Globus pallidus (tissue), 1 donor: ENCODE measurements around the gene TSPAN2.

ENCODE experiments used
- DNase-seq: peaks from one replicate; pipeline ENCODE4 v3.0.0-alpha.2; 2015; ENCODE audit warnings: low spot score

TSPAN2 gene

DNA sequence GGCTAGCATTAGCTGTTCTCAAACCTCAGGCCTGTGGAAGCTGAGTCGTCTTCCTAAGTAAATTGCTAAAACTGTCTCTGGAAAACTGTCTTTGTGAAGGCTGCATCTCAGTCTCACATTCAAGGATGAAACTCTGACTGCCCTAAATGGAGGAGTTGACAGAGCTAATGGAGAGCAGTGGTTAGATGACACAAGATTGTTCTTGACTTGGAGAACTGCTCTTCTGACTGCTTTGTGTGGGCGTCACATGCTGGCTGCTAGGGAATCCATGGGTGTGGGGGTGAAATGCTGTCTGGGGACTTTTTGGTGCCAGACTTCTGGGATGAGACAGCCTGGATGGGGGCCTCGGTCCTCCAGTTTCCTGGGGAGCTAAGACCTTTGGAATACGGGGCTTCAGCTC lies 24.5 kb upstream of the TSPAN2 start:
- DNase-seq, result no peak

DNA sequence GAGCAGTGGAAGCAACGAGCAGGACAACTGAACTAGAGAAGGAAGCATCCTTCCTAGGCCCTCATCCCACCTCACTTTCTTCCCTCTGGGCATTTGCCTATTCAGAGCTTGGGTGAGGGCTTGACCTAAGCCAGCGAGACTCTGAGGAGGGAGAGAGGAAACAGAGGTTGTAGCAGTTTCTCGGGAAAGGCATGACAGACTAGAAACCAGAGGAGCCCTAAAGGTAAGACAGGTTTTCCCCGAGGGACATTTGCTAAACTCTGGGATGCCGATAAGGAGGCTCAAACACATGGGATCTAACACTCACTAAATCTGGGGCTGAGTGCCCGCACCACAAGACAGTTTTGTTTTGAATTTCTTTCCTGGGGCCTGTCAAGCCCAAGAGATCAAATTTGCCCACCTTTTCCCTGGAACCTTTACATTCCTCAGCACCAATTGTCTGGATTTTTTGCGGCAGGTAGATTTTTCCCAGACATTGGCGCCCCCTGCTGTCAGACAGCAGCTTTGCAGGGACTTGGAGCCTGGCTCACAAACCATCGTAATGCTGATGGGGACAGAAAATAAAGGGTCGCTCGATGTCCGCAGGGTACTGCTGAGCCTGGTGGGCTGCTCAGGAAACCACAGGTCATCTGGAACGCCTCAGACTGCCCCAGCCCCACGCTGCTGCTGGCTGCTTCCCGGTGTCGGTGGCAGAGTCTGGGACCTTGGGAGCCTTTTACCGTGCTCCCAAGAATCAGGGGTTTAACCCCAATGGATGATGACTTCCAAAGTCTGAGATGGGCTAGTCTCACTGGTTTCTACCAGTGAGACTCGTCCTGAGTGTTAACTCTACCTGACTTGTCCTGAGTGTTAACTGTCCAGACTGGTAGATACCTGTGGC lies 23.4 kb upstream of the TSPAN2 start:
- DNase-seq, result no peak

DNA sequence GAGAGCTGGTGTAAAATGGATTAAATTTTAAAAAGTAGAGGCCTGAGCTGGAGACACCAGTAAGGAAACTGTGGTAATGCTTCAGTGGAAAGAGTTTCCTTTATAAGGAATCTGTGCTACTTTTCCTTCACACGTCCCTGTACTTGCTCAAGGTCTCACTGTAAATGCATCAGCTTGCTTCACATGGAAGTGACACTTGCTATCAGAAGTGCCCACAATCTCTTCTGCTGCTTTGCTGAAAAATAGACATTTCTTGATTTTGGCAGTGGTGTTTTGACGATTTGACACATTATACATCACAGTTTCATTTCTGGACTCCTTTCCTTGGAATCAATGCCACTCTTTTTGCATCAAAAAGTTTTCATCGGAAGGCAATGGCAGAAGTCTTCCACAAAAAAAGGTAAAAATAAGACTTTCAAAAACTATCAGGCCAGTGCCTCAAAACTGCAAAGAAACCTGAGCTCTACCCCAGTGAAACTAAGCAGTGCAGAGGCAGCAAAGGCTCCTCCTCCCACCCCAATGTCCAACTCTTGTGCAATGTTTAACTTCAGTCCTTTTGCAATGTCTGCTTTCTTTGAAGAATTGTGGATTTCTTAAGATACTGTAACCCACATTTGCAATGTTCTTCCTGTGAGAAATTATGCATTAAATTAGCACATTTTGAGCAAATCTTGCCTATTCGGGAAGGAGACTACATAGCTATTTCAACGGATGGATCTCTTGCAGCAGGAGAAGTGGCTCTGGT lies 18.4 kb upstream of the TSPAN2 start:
- DNase-seq, result no peak

DNA sequence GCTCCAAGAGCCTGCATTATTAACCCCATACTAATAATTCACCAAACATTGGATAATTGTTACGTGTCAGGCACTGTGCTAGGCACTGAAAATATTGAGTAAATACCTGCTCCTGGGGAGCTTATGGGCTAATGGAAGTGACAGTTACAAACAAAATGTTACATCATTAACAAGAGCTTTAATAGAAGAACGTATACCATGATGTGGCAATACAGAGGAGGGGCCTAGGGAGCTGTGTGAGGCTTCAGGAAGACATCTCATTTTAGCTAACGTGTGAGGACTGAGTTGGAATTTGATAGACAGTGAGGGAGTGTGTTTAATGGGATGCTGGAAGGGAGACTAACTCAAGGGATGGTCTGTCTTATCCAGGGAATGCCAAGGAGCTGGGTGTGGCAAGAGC lies 16.5 kb upstream of the TSPAN2 start:
- DNase-seq, result no peak

DNA sequence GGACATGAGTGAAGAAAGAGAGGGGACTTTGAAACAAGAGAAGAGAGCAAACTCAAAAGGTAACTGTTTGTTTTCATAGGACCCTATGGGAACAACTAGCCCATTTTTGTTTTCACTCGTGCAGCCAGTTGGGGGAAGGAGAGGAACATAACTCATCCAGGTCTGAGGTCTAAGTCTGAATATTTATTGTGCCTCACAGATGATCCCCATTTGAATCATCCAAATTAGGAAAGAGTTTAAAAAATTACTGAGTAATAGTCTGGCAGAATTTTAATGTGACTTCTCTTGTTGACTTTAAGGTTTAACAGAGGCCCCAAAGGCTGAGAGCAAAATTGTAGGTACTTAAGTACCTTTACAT lies 10.4 kb upstream of the TSPAN2 start:
- no peak for DNase-seq

DNA sequence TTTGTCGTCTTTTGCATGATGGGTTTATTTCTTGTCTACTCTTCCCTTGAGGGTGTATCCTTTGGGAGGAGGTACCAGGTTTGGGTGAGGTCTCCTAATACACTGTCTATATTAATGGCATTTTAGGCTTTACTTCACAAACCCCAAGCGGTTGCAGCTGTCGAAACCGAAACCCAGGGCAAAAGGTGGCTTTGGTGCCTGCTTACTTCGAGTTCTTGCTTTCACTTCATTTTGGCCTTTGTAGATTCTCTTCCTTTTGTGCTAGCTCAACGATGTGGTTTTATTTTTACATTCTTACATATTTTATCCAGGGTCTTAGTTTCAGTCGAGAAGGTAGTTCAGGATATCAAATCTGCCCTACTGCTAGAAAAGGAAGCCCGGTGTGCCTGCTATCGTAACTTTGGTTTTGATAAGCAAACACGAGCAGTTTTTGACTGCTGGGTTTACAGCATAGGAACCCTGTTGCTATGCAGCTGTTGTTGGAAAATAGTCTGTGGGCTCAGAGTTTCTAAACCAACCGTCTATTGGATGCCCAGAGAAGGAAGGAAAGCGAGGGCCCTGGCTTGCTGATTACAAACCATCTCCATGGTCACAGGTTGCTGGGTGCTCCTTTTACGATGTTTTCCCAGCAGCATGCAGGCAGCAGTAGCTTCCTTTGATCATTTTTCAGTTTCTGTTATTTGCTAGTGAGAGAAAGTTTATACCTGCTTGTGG lies 9.8 kb upstream of the TSPAN2 start:
- no peak for DNase-seq

DNA sequence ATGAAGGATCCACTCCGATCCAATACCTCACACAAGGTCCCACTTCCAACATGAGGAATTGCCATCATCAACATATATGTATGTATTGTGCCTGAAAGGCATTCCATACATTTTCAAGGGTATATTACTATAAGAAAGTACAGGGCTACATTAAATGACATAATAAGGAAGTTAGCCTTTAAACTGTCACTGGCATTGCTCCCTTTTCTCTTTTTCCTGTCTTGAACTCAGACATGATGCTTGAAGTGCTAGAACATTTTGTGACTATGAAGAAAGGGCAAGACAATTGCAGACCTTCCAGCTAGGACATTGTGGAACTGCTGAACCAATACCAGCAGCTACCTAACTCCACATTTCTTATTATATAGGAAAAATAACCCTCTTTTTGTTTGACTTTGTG lies 2.9 kb upstream of the TSPAN2 start:
- DNase-seq, result no peak

DNA sequence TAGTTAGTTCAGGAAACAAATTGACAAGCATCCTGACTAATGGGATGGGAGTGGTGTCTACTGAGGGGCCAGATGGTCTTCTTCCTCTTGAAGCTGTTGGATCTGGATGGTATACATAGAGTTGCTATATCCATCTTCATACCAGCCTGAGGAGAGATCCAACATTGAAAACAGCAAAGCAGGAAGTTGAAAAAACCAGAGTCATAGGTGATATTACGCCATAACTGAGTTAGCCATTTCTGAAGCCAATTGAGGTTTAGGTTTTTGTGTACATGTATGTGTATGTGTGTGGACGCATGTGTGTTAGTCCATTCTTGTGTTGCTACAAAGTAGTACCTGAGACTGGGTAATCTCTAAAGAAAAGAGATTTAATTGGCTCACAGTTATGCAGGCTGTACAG lies 2.3 kb upstream of the TSPAN2 start:
- no peak for DNase-seq

DNA sequence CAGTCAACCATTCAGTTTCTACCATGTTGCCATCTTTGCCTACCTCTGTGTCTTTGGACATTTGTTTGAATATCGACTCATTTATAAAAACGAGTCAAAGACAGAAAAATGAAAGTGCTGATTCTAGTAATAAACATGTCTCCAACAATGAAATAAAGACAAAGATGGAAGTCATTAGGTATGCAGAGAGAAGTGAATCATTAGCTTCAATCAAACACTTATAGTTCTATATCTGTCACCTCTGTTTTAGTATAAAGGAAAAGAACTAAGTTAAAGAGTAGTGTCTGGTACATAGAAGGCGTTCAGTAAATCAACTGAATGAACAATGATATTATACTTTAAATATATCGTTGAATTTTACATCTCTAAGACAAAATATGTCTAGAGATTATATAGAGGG lies 1.7 kb upstream of the TSPAN2 start:
- DNase-seq, result no peak

DNA sequence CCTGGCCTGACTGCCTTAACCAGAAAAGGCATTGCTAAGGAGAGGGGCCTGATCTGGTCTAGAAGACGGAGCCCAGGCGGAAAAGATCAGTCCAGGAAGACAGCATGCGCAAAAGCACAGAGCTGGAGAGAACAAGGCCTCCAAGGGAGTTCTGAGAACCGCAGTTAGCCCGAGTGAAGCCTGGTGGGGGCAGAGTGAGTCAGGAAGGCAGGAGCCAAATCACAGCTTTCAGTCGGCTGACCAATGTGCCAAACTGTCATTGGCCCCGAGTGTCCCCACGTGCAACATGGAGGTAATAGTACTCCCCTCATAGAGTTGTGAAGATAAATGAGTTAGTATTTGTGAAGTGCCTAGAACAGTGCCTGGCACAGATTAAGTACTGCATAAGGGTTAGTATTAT lies 1.2 kb upstream of the TSPAN2 start:
- DNase-seq, result no peak

DNA sequence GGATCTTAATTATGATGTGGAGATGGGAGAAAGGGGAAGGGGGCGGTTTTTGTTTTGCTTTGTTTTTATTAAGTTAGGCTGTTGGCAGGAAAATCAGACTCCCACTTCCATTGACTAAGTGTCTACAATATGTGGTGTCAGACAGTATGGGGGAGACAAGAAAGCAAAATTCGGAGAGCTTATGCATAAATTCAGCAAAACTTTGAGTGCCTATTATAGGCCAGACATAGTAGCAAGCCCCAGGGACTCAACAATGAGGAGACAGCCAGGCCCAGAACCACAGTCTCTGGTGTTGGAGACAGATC lies 835 bp upstream of the TSPAN2 start:
- no peak for DNase-seq

DNA sequence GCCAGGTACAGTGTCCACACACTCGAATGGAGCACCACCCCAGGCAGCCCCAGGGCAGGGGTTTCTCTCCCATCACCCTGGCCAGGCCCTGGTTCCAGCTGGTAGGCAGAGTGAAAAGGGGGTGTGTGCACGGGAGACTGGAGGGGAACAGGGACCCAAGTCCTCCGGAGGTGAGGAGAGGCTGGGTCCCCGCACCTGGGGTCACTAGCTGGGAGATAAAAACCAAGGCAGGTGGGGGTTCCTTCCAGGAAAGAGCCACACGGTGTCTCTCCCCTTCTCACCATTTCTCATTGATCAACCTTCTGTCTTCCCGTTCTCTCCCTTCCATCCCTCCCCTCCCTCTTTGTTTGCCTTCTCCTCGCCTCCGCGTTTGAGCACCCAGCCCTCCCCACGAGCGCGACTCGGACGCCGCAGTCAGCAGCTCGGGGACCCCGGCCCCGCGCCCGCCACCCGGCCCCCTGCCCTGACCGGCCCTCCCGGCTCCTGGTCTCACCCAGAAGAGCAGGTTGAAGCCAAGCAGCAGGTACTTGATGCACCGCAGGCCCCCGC lies 358 bp downstream of the TSPAN2 start:
- DNase-seq, result no peak

DNA sequence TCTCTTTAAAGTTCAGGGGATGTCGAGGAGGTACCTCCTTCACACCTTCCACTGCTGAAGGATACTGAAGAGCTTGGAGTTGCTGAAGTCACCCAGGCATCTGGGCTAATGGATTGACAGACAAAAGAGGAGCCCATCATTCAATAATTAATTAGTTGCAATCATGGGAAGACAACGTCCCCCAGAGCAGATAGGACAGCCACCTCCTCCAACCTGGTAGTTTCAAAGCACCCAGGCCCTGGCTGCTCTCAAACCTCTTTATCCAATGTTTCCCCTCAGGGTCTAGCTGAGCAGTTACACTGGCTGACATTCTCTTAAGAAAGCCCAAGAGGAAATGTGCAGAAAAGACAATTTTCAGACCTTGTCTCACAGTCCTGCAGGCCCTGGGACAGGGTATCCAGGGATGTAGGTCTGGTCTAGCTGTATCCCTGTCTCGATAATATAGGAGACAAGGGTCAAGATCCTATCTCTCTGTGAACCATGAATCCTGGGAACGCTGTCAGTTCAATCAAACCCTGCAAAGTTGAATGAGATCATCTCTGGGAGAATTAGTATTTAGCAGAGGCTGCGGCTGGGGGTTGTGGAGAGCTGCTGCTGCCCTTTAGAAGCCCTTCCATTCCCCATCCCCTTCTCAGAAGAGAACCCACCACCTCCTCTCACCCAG lies 1.1 kb downstream of the TSPAN2 start:
- DNase-seq, result no peak

DNA sequence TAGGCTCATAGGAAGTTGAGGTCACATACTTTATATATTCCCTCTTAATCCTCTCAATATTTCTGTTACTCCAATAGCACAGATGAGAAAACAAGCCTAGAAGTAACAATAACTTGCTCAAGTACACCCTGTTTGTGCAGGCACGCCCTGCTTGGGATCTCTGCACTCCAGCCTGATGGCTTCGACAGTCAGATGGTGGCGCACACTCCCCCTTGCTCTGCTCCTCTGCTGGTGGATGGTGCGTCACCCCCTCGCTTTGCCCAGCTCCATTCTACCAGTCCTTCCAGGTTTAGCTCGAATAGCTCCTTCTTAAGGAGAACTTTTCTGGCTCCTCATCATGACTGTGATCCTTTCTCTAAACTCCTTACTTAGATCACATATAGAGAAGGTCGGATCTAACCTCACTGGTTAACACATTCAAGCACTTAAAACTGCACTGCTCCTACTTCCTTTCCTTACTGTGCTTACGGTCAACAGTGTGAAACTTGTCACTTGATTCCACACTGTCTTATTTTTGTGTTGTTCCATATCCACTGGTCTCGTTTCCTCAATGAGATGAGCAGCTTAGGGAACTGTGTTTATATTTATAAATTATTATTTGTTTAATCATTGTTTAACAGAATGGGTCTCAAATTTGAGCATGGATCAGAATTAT lies 3.0 kb downstream of the TSPAN2 start:
- no peak for DNase-seq

DNA sequence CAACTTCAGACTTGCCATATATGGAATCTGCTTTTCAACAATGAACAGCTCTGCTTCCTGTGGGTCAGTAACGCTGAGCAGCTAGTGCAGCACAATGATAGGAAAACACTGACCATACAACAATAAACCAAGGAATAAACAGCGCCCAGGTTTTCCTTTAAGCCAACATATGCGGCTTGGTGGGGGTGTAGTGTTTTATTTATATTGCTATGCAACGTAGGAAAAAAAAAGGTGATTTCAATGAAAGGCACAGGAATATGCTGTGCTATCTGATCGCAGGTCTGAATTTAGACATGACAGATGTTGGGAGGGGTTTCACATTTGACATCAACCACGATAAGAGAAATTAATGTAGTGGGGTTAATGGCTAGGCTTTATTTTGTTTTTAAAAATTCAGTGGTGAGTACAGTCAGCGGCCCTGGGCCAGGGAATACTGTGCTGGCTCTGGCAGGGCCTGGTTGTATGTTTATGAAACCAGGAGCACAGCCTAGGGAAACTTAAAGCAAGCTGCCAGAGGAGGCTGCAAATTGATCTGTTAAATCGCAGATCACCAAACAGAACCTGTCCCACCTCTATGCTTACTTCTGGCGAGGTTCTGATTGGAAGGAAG lies 4.3 kb downstream of the TSPAN2 start:
- DNase-seq, result no peak

DNA sequence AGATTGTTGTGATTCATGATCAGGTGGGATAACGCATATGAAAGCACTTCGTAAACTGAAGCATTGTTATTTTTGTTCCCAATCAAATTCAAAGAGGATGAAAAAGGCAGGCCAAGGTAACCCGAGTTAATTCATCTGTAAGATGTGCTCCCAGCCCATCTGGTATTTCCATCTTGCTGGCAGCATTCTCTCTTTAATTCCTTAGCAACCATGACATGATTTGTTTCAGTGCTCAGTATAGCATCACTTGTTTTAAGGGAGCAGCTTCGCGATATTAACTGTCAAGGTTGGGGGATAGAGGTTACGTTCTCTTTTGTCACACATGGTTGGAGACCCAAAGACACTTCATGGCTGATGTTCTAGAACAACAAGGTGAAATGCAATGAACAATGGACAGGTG lies 6.4 kb downstream of the TSPAN2 start:
- DNase-seq, result no peak

DNA sequence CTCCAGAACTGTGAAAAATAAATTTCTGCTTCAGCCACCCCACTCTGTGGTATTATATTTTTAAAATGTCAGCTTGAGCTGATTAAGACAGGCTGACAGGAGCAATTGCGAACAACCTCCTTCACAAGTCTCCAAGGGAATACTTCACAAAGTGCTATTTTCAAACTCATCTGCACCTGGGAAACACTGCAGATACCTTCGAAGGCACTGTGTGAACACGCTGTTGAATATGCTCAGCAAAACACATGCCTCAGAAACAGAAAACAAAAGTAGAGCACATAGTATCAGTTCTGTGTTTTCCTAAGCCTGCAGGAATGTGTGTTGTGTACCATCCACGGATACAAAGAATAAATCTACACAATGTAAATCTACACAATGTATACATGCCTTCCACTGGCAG lies 10.6 kb downstream of the TSPAN2 start:
- DNase-seq, result no peak

DNA sequence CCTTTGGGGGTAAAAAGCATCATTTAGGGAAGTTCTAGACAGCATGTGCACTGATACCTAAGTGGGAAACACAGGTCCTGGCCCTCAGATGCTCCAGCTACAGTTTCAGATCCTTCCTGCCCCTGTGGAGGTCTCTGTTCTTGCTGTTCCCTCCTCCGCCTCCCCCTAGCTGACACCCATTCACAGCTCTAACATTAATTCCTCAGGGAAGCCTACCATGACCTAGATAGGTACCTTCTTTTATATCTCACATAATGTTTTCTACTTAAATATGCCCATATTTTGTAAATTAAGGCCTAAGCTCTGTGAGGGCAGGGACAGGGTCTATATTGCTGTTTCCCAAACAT lies 11.3 kb downstream of the TSPAN2 start:
- no peak for DNase-seq

DNA sequence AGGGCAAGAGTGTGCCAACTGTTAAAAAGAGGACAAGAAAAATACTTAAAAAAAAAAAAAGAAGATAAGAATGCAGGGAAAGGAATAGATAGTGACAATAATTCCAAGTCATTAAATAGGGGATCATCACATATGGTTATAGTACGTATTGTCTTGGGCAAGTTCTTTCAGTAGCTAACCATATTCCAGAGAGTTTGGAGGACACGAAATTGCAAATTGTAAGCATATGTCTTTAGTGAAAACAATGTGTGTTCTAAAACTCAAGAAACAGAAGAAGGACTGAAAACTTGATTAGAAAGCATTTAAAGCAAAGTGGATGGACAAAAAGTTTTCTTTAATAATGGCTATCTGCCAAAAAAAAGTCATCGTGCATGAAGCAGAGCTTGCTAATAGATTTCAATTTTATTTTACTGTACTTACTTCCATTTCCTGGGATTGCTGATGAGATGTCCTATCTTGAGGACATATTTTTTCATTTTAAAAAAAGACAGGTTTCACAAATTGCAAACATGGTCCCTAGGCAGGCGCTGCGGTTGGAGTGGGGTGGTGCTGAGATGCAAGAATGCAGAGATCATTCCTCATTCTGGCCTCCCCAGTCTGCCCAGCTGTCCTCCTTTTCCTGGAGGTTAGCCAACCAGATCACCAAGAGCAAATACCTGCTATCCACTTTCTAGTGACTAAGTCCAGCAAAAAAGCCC lies 11.9 kb downstream of the TSPAN2 start:
- DNase-seq, result no peak

DNA sequence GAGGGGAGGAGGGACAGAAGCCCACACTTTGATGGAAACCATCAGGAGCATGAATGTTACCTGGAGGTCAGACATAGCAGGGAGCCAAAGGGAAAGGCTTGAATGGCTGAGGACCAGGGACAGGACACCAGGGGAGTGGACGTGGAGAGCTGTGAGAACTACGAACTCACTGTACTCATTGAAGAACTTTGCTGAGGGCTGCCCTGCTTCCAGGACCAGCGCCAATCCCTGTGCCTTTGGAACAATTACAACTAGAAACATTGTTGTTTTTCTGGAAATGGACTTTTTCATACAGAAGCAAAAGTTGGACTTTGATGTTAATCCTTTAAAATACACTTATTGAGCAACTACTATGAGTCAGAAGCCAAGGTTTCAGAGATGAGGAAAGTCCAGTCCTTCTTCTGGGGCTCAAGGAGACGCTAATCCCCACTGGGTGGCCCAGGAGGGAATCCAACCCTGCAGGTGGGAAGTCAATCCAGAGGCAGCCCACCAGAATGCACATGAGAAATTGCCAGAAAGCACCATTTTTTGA lies 12.9 kb downstream of the TSPAN2 start:
- DNase-seq, result no peak
